ENCODE measurements around the gene CA10.

DNA sequence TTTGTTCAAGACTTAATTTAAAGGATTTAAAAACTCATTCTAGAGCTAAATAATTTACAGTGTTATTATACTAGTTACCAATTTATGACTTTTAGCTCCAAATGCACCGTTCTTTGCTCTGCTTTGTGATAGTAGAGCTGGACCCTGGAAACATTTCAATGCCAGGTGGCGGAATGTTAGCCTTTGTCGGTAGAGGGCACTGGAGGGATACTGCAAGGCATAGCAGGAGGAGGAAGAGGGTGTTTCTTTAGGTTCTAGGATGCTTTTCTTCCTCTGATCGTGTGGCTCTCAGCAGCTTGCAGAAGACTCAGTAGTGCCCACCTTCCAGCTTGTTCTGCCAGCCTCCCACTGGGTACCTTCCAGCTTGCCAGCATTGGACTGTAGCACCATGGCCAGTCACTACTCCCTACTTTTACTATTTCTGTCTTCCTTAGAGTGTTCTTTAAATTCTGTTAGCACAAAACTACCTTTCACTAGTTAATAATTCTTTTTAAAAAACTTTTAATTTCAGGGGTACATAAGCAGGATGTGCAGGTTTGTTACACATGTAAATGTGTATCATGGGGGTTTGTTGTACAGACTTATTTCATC is 572.9 kb downstream of the CA10 start:
- TF ChIP-seq POLR2A (IDR thresholded peaks at IDR 0.05) (no peak), EP300 (IDR thresholded peaks at IDR 0.05) (no peak)
- TF ChIP-seq, protein P1, sequence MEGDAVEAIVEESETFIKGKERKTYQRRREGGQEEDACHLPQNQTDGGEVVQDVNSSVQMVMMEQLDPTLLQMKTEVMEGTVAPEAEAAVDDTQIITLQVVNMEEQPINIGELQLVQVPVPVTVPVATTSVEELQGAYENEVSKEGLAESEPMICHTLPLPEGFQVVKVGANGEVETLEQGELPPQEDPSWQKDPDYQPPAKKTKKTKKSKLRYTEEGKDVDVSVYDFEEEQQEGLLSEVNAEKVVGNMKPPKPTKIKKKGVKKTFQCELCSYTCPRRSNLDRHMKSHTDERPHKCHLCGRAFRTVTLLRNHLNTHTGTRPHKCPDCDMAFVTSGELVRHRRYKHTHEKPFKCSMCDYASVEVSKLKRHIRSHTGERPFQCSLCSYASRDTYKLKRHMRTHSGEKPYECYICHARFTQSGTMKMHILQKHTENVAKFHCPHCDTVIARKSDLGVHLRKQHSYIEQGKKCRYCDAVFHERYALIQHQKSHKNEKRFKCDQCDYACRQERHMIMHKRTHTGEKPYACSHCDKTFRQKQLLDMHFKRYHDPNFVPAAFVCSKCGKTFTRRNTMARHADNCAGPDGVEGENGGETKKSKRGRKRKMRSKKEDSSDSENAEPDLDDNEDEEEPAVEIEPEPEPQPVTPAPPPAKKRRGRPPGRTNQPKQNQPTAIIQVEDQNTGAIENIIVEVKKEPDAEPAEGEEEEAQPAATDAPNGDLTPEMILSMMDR (IDR thresholded peaks at IDR 0.05), result peak in 2 of 7 experiments; percentile 11 to 22
